NCI-H1436 treated with DMSO at 0.1 percent for 48 hours (cell line): Measurements from ENCODE around the gene PLEKHJ1.

Experiments used
- DNase-seq: peaks from one replicate; lab custom pipeline; 2025; lab: John Stamatoyannopoulos, UW

PLEKHJ1 gene

DNA sequence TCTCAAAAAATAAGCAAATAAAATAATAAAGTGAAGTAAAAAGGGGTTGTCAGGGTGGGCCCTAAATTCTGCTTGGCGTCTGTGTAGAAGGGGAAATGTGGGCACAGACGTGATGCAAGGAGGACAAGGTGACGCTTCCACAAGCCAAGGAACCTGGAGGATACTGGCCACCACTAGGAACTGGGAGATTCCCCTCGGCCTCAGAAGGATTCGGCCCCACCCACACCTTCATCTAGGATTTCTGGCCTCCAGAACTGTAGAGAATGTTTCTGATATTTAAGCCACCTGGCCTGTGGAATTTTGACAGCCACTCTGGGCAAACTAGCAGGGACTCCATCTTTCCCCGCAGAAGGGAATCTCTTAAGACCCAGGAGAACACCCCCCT, 1.1 kb downstream of the PLEKHJ1 start:
- DNase-seq: no peak

DNA sequence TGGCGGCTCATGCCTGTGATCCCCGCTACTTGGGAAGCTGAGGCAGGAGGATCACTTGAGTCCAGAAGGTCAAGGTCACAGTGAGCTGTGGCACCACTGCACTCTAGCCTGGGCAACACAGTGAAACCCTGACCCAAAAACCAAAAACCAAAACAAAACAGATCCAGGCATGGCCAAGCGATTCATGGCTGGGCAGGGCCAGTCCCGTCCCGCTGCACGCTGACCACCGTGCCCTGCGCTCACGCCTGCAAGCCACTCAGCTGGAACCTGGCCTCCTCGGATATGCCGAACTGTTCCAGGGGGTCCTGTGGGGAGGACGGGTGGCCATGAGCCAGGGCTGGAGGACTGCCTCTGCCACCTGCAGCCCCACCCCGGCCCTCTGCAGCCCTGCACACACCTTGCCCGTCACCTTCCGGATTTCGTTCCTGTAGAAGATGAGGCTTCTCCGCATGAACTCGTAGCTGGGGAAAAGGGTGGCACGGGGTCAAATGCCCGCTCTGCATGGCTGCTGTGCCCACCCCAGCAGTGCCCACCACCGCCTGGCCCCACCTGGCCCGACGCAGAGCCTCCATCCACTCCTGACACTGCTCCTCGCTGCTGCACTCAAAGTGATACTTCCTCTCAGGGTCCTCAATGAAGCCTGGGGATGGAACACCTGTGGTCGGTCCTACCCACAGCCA, 2.4 kb downstream of the PLEKHJ1 start:
- no peak for DNase-seq

DNA sequence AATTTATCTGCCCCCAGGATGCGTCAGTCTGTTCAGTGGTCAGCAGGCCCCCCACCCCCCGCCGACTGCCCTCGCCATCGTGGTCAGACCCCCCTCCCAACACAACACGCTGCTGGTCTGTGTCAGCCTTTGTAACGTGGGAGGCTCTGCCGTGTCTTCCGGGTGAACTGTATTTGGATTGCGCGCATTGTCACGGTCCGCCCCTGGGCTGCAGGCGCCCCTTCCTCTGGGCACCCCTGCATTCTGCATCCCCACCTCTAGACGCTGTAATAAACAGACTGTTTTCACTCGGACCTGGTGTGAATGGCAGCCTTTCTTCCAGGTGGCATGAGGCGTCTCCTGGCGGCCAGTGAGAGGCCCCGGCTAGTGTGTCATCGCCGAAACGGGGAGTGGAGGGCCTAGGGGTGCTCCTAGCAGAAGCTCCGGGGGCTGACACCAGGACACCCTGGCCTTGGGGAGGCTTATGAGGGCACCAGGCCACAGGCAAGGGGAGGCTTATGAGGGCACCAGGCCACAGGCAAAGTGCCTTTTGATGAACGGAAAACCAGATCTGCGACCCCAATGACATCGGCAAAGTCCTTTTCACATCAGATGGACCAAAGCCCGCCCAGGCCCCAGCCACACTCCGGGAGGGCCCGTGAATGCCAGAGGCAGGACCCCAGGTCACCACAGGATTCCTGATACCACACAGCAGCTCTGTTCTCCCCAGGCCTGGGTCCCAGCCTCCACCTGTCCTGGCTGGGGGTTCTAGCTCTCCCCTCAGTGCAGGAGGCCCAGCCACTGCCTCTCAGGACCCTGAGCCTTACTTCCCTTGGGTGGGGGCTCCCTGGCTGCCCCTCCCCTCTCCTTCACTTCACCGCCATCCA, 3.6 kb downstream of the PLEKHJ1 start:
- no peak for DNase-seq

DNA sequence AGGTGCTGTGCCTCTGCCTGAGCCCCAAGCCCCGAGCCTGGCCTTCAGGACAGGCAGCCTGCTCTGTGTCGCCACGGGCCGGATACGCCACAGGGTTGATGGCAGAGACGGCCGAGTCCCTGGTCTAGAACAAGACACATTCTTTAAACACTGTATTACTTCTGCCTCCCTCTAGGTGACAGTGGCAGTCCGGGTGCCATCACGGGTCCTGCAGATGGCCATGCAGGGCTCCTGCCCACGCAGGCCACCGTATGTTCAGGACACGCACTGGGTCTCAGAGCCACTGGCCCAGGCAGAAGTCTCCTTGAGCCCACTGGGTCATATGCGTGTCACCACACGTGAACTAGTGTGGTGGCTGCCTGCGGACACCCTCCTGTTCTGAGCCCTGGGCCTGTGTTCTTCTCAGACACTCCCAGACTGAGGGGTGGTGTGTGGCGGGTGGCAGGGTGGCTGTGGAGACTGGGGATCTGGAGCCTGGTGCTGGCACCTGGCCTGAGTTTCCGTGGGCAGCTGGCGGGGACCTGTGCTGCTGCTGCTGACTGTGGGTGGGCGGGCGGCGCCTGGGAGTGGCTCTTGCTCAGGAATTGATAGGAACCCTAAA, 4.4 kb downstream of the PLEKHJ1 start:
- no peak for DNase-seq

GRCh38 chr19:2230807-2231533, 5.2 kb downstream of the PLEKHJ1 start:
- DNase-seq: no peak

- no peak for DNase-seq
Observed at GRCh38 chr19:2230033-2230531, 6.0 kb downstream of the PLEKHJ1 start.

DNA sequence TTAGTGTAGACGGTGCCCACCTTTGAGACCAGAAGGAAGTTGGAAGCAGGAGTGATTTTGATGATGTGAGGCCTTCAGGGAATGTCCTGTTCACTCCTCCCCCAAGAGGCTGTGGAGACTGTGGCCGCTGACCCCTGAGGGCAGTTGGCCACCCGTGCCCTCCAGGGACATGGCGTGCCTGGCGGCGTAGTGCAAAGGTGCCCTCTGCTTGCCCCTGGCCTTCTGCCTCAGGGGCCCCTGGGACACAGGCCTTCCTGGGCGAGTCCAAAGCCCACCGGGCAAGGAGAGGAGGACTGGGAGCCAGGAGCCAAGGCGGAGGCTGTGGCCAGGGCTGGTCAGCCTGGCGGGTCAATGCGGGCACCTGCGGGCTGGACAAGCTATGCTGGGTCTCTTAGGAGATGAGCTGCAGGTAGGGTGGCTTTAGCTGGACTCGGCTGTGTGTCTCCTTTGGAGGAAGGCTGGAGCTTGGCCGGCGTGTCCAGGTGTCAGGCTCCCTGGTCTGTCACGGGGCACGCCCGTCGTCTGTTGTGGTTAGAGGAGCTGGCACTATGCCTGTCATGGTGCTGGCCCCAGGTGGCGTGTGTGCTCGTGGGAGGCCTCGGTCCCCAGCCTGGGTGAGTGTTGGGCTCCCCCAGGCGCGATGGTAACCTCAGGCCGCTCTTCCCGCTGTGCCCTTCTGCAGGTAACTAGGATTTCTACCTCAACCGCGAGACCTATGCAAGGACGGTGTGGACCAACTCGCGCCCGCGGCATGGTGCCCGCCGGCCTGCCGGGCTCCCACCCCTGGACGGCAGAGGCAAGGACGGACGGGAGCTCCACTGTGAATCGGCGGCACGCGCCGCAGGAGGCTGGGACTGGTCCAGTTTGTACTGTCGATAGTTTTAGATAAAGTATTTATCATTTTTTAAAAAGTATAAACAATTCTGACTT, 6.8 kb downstream of the PLEKHJ1 start:
- DNase-seq: no peak

DNA sequence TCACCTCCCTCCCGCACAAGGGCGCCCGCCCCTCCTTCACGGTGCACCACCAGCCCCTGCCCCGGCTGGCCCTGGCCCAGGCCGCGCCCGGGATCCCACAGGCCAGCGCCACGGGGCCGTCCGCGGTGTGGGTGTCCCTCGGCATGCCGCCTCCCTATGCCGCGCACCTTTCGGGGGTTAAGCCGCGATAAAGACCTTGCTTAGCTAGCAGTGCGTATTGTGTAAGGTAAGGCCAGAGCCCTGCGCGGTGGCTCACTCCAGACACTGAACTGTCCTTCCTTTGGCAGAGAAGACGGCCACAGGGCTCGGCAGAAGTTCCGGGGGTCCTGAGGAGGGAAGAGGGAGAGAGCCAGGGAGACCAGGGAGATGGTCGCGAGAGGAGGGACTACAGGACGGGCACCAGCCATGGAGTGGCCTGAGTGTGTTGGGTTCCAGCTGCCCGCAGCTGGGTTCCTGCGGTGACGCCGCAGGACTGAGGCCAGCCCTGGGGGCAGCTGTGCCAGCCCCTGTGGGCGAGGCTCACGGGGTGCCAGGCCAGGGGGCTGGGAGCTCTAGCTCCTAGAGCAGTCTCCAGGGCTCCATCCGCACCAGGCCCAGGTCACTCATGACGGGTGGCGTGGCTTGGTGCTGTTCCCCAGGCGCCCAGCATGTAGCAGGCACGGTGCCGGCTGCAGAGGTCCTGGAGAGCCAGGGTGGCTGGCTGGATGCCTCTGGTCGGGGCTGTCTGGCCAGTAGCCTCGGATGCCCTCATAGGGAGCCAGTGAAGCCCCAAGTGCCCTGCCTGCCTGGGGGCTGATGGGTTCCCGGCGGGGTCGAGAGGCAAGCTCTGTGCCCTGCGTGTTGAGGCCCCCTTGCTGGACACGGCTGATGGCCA, 7.7 kb downstream of the PLEKHJ1 start:
- DNase-seq: no peak

DNA sequence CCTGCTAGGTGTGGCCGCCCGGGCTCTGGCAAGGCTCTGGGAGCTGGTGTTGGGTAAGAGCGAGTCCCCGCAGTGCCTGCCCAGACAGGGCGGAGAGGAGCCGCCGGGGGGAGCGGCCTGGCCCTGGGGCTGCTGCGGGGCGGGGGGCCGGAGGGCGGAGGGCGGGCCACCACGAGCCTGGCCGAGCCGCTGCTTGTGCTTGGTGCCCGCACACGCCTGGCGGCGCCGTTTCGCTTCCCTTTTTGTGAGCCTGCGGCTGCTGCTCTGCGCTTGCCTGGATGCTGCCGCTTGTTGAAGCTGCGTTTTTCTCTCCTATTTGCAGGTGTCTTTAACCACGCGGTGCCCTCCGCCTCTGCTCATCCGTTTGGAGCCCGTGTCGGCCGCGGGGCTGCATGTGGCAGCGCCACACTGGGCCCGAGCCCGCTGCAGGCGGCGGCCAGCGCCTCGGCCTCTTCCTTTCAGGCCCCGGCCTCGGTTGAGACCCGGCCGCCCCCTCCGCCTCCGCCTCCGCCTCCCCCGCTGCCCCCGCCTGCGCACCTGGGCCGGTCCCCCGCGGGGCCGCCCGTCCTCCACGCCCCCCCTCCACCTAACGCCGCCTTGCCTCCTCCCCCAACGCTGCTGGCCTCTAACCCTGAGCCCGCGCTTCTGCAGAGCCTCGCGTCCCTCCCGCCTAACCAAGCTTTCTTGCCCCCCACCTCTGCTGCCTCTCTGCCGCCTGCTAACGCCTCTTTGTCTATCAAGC, 8.5 kb downstream of the PLEKHJ1 start:
- DNase-seq: no peak

- DNase-seq: no peak
Observed at GRCh38 chr19:2226840-2227360, 9.2 kb downstream of the PLEKHJ1 start.

DNA sequence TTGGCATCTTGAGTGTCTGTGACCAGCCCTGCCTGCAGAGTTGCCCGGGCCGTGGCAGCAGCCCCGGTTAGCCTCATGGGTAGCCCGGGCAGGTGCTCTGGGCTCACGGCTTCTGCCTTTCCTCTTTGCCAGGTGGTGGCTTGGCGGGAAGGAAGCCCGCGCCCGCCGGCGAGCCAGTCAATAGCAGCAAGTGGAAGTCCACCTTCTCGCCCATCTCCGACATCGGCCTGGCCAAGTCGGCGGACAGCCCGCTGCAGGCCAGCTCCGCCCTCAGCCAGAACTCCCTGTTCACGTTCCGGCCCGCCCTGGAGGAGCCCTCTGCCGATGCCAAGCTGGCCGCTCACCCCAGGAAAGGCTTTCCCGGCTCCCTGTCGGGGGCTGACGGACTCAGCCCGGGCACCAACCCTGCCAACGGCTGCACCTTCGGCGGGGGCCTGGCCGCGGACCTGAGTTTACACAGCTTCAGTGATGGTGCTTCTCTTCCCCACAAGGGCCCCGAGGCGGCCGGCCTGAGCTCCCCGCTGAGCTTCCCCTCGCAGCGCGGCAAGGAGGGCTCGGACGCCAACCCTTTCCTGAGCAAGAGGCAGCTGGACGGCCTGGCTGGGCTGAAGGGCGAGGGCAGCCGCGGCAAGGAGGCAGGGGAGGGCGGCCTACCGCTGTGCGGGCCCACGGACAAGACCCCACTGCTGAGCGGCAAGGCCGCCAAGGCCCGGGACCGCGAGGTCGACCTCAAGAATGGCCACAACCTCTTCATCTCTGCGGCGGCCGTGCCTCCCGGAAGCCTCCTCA, 9.9 kb downstream of the PLEKHJ1 start:
- no peak for DNase-seq

- no peak for DNase-seq
Observed at GRCh38 chr19:2225415-2226050, 10.6 kb downstream of the PLEKHJ1 start.

DNA sequence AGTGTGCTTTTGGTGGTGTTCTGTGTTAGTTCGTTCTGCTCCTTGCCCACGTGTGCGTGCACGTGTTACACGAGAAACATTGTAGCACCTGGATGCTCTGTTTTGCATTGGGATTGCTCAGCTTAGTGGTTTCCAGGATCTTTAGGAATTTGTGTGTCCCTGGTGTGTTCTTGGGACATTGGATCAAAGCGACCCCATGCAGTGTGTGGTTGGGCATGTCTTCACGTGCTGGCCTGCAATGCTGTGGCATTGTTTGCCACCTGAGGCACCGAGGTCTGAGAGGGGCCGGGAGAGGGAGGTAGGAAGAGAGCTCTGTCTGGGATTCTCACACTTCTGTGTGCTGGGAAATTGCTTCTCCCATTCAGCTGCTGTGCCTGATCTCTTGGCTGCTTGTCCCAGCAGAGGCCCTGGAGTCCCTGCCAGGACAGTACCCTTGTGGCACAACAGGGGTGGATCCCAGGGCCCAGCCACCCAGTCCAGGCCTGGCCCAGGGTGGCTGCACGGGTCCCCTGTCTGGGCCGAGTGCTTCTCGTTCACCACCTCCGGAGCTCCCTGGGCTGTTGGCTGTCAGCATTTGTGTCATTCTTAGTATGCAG, 11.3 kb downstream of the PLEKHJ1 start:
- no peak for DNase-seq

GRCh38 chr19:2223959-2224358, 12.2 kb downstream of the PLEKHJ1 start:
- DNase-seq: no peak

DNA sequence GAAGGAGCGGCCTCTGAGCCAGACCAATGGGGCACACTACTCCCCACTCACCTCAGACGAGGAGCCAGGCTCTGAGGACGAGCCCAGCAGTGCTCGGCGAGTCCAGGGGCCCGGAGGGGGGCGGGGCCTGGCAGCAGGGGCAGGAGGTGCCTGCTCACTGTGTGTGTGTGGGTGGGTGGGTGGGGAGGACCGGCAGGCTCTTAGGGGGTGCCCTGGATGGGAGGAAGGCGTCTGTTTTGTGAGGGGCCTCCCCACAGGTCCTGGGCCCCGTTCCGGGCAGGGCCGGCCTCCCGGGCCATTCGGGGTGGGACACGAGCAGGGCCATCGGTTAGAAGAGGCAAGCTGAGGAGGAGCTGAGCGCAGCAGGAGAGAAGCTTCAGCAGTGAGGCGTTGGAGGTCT, 12.7 kb downstream of the PLEKHJ1 start:
- DNase-seq: no peak

DNA sequence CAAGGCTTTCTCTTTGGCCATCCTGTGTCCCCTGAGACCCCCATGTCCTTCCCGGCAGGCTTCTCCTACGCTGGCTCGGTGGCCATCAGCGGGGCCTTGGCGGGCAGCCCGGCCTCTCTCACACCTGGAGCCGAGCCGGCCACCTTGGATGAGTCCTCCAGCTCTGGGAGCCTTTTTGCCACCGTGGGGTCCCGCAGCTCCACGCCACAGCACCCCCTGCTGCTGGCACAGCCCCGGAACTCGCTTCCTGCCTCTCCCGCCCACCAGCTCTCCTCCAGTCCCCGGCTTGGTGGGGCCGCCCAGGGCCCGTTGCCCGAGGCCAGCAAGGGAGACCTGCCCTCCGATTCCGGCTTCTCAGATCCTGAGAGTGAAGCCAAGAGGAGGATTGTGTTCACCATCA, 14.2 kb downstream of the PLEKHJ1 start:
- DNase-seq: no peak

GRCh38 chr19:2221250-2221831, 14.8 kb downstream of the PLEKHJ1 start:
- DNase-seq: no peak
